NCI-H748 (cell line): ENCODE measurements around the gene IQSEC1.

ENCODE experiments used
- DNase-seq: peaks from one replicate; lab custom pipeline; 2025; ENCODE audit not compliant: unreplicated experiment; lab: John Stamatoyannopoulos, UW

The IQSEC1 gene

DNA sequence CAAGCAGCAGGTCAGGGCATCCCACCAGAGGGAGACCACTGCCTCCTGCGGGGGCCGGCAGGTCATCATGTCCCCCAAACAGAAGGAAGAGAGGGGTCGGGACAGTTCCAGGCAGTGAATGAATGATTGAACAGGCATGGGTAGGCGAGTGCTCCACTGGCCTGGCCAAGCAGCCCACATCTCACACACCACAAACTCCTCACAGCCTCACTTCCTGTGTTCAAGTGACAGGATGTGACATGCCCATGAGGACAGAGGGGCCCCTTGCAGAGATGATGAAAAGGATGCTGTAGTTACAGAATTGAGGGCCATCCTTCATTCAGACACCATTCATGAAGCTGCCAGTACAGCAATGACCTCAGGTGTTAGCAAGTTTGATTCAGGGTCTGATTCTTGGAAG lies 3.7 kb downstream of the IQSEC1 start:
- no peak for DNase-seq

DNA sequence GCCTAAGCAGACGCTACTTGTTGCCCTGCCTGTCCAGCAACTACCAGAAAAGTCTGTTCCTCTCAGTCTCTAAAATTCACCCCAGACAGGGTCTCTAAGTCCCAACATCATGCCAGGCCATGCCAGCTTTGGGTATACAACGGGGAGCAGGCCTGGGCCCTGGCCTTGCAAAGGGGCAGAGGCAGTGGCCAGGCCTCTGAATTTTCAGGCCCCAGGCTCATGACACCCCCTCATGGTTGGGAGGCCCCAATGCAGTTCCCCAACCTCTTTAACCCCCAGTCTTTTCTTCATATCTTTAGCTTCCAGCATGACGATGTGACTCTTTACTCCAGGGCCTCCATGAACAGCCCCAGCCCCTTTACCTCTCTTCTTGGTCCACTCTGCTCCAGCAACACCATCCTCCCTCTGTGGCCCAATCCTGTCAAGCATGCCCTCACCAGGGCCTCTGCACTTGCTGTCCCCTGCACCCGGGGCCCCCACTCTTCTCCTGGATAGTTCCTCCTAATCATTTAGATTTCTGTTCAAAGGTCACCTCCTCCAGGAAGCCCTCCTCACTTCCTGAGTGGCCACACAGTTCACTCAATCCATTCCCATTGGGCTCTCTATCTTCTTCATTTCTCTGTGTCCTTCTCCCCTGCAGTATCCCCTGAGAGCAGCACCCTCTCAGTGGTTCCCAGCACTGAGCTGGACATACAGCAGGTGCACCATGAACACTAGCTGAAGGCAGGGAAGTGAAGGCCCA lies 4.8 kb downstream of the IQSEC1 start:
- no peak for DNase-seq

DNA sequence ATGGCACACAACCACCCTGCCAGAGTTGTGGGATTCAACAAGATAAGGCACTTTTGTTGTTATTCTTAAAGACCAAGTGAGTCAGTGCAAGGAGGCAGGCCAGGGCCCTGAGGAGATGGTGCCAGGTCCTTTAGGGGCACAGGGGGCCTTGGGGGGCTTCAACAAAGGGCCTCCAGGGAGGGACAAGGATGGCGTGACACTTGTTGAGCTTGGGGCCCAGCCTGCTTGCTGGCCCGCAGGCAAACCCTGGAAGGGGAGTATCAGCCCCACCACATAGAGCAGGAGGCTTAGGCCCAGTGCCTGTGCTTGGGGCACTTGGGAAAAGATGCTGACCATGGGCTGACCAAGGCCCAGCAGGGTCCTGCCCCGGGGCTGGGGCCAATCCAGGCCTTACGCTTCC lies 5.5 kb downstream of the IQSEC1 start:
- DNase-seq = no peak

DNA sequence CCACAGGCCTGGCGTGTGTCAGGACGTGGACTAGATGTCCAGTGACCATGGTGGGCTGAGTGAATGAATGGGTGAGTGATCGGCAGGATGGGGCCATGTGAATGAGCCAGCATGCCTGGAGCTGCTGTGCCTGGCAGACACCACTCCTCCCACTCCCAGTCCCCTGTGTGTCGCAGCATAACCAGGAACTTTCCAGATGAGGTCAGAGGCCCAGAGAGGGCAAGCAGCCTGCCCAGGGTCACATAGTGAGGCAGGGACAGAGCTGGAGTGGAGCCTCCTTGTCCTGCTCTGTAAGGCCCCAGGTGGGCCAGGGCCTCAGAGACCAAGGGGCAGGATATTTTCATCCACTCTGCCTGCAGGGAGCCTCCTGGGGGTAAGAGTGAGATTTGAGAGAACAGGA lies 6.4 kb downstream of the IQSEC1 start:
- DNase-seq = no peak

DNA sequence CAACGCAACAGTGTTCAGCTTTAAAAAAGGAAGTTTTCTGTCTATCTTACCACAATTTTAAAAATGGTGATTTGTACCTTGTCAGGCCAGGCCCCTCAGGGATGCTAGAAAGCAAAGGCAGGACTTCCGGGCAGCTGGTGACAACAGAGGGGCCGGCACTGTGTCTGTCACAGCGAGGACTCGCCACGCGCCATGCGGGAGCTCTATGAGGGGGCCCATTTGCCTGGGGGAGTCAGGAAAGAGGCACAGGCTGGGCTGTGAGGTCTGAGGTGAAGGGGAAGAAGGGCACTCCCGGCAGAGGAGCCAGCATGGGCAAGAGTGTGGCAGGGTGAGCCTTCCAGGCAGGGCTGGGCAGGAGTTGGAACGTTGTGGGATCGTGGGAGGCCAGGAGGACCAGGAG lies 7.0 kb downstream of the IQSEC1 start:
- no peak for DNase-seq

DNA sequence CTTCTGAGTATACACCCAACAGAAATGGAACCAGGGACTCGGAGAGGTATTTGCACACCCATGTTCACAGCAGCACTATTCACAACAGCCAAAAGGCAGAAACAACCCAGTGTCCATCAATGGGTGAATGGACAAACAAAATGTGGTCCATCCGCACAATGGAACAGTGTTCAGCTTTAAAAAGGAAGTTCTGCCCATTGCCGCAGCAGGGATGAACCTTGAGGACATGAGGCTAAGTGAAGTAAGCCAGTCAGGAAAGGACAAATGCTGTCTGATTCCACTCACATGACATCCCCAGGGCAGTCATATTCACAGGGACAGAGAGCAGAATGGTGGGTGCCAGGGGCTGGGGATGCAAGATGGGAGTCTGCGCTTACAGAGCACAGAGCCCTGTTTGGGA lies 7.5 kb downstream of the IQSEC1 start:
- DNase-seq = no peak

DNA sequence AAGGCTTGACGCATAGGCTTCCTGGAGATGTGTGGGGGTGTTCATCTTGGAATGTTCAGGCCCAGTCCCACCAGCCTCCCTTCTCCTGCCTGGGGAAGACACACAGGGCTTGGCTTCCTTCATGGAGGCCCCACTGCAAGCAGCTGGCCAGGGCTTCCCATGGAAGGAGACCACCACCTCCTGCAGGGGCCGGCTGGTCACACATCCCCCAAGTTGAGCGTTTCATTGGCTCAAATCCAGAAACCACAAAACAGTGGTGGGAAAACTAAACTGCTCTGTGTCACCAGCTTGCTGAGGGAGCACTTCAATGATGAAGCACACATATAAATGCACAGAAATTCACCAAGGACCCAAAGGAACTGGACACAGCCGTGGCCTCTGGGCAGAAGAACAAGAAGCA lies 8.3 kb downstream of the IQSEC1 start:
- no peak for DNase-seq

DNA sequence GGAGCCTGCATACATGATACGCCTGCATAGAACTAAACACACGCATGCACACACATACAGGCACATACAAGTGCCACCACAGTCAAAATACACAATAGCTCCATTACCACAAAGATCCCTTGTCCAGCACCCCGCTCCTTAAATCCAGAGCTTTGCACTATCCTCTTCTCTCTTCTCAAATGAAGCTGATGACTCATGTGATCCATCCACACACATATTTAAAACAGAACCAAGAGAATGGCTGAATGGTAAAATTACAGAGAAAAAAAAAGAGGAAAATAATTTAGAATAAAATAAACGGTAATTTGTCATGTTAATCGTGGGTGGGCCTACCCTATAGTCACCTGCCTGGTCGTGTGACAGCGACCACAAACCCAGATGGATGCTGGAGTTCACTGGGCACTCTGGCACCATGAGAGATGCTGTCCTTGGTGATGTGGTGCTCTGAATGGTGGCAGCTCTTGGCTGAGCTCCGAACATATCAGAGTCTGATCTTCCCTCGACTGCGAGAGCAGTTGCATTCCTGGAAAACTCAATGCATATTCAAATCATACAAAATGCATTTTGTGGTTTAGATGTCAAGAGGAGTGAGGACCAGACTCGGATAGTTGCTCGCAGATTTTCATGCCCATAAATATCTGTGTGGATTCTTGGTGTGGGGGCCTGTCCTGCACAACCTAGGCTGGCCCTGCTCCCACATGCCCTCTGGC lies 8.9 kb downstream of the IQSEC1 start:
- no peak for DNase-seq

DNA sequence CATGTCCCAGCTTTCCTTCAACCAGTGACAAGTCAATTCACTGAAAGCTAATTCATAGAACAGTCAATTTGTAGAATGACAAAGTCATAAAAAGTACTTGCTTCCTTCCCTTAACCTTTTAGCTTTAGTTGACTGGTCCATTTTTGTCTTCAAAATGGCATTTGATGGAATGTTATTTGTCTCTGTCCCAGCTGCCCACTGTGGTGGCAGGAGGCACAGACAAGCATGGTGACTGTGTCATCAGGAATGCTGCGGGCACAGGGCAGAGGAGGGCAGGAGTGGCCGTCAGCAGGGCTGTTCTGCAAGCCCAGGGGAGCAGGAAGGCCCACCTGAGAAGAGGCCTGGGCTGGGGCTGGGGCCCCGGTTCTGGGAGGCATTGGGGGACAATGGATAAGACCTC lies 10.0 kb downstream of the IQSEC1 start:
- no peak for DNase-seq

DNA sequence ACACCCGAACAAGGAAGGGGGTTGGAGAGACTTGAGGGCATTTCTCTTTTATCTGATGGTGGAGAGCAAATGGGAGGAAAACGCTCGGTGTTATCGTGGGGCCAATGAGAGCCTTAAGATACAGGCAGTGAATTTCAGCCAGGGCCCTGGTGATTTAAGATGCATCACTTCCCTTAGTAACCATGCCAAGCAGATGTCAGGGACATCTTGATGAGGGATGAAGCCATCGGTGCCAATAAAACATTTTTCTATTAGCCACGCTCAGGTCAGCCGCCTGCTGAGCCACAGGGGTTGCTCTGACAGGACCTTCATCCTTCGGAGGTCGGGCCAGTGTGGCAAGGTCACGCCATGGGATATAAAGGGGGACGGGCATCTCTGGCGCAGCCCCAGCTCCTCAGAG lies 10.6 kb downstream of the IQSEC1 start:
- no peak for DNase-seq

DNA sequence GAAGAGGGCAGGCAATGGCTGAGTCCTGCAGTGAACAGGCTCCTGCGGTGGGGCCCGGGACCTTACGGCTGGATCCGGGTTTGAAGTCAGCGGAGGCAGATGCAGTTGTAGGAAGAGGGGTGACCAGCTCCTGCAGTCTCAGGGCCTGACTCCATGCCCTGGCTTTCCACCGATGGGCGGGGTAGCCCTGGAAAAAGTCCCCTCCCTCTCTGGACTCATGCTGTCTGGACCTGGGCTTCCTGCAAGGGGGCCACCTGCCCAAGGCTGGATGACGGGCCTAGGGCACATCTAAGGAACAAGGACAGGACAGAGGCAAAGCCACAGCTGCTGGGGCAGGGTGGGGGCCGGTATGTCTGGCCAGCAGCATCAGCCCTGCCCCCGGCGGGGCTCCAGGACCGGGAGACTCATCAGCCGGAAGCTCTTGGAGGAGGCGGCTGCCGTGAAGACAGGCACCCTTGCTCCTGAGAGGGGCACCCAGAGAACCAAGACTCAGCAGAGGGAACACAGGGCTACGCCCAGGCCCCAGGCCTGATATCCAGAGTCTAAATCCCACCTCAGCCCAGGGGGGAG lies 12.8 kb downstream of the IQSEC1 start:
- DNase-seq = no peak

DNA sequence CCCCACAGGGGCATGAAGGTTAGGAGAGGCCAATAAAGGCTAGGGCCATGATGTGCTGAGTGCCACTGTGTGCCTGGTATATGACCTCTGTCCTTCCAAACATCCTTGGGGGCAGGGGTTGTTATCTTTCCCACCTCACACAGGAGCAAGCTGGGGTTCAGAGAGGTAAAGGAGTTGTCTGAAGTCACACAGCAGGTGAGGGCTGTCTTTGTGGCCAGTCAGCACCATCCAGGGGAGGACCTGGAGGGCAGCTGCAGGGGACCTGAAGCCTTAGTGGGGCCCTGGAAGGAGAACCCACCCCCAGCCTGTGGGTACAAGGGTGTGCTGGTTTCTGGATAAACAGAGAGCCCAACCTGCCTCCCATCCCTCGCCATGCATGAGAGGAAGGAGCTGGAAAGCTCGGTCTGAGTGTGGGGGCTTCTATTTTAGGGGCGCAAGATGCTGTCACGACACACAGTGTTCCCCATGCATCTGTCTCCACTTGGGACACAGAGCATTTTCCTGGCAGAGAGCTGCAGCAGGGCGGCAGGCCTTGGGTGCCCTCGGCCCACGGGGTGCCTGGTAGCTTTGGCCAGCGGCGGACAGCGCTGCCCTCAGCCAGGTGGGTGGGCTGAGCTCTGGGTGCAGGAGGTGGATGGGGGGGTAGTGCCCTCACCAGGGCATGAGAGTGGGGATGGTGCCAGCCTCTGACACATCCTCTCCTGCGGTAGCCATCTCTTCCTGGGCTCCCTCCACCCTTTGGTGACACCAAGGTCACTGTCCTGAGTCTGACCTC lies 14.7 kb downstream of the IQSEC1 start:
- no peak for DNase-seq

DNA sequence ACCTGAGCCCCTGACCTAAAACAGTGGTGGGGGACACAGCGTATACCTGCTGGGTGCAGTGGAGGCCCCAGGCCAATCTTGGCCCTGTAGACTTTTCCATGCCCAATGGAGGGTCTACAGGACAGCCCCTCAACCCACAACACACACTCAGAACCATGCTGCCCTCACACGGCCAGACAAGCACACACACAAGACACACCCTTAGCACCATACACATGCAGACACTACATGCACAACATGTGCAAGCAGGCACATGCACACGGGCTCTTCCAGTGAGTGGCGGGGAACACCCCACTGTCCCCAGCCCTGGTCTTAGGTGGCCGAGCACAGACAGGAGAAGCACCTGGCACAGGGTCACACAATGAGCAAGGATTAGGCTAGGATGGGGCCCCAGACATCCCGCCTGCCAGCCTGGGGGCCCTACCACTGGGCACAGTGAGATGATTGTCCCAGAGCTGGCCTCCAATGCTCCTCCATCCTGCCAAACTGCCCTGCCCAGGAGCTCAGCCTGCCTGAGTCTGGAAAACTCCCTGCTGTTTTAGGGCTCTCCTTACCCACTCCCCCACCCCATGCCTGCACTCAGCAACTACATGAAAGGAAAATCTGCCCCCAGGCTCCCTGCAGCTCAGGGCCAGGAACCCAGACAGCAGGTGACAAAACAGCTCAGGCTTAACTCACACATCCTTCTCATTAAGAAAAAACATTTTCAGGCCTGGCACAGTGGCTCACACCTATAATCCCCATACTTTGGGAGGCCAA lies 15.8 kb downstream of the IQSEC1 start:
- no peak for DNase-seq

DNA sequence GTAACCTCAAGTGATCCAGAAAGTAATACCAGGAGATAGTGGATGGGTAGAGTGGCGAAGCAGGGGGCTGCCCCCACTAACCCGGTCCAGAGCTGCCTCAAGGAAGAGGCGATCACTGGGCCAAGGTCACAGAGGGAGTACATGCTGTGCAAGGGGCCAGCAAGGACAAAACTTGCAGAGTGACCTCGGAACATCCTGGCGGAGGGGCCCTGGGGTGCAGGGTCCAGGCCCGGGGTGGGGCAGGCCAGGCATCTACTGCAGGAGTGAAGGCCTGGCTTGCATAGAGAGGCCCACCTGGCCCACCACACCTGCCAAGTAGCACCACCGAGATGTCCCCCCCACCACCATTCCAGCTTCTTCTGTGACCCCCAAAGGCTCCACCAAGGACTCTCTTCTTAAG lies 17.6 kb downstream of the IQSEC1 start:
- DNase-seq = no peak

DNA sequence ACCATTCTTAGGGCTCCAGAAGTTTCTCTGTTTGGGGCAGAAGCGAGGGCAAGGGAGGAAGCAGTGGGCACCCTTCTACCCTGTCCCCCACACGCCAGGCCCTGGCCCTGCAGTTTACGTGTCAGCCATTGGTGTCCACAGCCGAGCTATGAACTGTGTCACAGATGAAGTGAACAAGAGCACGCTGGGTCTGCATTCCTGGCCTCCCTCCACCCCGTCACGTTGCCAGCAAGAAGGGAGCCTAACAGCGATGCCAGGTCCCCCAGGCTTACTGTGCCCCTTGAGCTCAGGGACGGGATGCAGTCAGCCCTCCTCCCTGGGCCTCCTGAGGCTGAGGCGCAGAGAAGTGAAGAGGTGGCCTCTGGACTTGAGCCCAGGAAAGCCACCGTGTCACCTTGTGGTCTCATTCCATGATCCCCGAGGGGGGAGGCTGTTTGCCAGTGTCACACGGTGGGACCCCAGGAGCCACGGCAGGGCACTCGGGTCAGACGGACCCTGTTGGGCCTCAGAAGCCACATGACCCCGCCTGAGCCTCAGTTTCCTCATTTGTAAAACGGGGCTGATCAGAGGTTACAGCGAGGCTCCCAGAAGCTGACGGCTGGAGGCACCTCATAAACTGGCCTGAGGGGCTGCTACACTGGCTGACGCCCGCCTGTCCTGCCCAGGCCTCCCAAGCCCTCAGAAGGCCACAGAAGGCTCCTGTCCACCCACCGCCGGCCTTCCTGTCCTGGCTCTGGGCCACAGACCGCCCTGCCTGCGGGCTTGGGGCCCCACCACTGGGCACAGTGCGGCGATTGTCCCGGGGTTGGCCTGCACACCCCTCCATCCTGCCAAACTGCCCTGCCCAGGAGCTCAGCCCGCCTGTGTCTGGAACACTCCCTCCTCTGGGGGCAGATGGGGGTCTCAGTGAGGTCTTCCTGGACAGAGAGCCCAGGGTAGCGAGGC lies 18.6 kb downstream of the IQSEC1 start:
- DNase-seq = no peak

DNA sequence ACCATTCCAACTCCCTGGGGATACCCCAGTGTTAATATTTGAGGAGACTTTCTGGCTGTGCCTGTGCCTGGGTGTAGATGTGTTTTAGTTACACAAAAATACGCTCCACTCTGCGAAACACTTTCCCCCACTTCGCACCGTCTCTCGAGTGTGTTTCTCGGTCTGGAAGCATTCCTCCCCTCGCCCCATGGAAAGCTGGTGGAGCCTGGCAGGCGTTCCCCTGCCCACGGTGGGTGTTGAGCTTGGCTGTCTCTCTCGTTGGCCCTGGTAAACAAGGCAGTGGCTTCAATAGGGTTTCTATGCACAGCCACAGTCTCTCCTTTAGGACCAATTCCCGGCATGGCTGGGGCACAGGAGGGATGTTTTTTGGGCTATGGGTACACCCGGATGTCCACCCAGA lies 19.3 kb downstream of the IQSEC1 start:
- DNase-seq = no peak

DNA sequence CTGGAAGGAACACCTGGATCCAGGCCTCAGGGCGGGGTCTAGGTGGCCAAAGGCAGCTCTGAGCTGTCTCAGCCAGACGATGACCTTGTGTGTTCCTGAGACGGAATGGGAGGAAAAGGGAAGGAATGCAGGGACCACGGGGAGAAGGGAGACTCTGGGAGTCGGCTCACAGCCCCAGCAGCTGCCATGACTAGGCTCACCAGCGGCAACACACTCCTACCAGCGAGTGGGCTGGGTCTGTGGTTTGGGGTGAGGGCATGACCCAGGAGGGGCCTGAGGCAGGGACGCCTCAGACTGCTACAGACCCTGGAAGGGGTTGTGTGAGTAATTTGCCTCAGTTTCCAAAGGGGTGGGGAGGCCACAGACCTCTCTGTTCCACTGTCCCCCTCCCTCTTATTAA lies 19.8 kb downstream of the IQSEC1 start:
- no peak for DNase-seq

DNA sequence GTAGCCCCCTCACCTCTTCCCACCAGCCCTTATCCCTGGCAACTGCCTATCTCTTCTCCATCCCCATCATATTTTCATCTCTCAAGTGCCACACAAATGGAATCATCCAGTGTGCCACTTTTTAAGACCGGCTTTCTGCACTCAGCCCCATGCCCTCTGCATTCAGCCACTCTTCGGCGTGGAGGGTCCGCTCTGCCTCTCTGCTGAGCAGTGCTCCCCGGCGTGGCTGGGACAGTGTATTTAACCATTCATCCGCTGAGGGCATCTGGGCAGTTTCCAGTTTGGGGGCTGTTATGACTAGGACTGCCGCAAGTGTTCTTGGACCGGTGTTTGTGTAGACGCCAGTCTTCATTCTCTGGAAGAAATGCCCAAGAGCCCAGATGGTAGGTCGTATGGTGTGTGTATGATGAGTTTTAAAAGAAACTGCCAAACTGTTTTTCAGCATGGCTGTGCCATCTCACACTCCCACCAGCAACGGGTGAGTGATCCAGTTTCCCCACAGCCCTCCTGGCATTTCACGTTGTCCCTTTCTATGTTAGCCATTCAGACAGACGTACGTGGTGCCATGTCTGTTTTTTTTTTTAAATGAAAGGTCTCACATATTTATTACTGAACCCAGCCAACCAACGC lies 20.9 kb downstream of the IQSEC1 start:
- no peak for DNase-seq

DNA sequence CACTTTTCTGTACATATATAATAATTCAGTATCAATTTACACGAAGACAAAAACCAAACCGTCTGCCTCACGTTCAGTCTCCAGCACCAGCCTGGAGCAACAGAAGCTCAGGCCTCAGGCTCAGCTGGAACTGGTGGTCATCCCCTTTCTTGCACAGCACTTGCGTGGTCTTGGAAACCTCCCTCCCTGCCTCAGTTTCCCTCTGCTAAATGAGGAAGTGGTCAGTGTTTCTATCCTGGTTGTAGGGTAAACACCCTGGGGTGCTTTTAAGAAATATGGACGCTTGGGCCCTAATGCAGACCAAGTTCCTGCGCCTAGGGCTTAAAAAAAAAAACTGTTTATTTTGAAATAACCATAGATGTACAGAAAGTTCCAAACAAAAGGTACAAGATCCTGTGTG lies 21.6 kb downstream of the IQSEC1 start:
- DNase-seq = no peak
